ENCODE data around the gene DNAJC12.
"Not testable (repeated sequence)": the region's sequence is repeated elsewhere in the genome, so short reads cannot be mapped to it uniquely, and the experiment has no call there.

Gene DNAJC12

DNA sequence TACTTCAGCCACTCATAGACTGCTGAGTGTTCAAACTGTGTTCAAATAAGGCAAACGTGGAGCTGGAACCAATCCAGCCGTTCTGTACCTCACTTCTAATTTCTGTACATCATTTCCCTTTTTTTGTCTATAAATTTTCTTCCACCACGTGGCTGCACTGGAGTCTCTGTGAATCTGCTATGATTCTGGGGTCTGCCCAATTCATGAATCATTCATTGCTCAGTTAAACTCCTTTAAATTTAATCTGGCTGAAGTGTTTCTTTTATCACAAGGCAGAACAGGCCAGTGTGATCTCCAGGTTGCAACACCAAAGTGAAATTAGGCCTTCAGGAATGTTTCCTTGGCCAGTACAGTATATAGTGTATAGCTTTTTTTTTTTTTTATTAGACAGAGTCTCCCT lies 53.5 kb downstream of the DNAJC12 start:
- H3K4me3 ChIP-seq (ENCODE audit: low read depth, low read length), result no peak overlapping the region
- TF ChIP-seq, protein P1, sequence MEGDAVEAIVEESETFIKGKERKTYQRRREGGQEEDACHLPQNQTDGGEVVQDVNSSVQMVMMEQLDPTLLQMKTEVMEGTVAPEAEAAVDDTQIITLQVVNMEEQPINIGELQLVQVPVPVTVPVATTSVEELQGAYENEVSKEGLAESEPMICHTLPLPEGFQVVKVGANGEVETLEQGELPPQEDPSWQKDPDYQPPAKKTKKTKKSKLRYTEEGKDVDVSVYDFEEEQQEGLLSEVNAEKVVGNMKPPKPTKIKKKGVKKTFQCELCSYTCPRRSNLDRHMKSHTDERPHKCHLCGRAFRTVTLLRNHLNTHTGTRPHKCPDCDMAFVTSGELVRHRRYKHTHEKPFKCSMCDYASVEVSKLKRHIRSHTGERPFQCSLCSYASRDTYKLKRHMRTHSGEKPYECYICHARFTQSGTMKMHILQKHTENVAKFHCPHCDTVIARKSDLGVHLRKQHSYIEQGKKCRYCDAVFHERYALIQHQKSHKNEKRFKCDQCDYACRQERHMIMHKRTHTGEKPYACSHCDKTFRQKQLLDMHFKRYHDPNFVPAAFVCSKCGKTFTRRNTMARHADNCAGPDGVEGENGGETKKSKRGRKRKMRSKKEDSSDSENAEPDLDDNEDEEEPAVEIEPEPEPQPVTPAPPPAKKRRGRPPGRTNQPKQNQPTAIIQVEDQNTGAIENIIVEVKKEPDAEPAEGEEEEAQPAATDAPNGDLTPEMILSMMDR (IDR thresholded peaks at IDR 0.05; ENCODE audit: low read depth, low read length), result no peak

DNA sequence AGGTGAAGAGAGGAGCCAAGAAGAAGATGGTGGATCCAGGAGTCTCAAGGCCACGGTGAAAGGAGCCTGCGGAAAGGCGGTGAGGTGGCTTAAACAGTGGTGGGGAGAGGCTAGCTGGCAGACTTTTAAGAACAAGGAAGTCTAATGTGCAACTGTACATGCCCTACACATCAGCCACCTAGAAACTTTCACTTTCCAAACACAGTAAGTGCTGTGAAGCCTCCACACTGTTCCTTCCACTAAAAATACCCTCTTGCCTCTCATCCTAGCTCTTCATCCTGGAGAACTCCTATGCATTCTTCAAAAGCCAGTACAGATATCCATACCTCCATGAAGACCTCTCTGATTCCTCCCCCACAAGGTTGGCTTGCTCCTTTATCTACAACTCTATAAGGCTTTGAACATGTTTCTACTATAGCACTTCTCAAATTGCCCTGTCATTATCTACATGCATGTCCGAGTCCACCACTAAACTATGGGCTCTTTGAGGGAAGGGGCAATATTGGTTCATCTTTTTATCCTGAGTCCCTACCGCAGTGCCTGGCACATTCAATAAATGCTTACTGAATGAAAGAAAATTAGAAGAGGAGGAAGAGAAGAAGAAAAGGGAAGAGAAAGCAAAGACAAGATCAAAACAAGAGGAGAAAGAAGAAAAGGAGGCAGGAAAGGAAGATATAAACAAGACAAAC lies 54.2 kb downstream of the DNAJC12 start:
- H3K4me3 ChIP-seq (ENCODE audit: low read depth, low read length), result no peak overlapping the region
- TF ChIP-seq, protein P1 (IDR thresholded peaks at IDR 0.05; ENCODE audit: low read depth, low read length), result no peak

DNA sequence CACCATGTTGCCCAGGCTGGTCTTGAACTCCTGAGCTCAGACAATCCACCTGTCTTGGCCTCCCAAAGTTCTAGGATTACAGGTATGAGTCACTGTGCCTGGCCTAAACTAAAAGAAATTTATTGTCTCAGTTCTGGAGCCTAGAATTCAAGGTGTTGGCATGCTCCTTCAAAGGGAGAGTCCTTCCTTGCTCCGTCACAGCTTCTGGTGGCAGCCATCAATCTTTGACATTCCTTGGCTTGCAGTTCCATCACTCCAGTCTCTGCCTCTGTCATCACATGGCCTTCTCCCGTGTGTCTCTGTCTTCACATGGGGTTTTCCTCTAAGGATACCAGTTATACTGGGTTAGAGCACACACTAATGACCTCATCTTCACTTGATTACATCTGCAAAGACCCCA lies 55.5 kb downstream of the DNAJC12 start:
- TF ChIP-seq, protein P1 (IDR thresholded peaks at IDR 0.05; ENCODE audit: low read depth, low read length), result no peak
- H3K4me3 ChIP-seq (ENCODE audit: low read depth, low read length), result no peak overlapping the region

DNA sequence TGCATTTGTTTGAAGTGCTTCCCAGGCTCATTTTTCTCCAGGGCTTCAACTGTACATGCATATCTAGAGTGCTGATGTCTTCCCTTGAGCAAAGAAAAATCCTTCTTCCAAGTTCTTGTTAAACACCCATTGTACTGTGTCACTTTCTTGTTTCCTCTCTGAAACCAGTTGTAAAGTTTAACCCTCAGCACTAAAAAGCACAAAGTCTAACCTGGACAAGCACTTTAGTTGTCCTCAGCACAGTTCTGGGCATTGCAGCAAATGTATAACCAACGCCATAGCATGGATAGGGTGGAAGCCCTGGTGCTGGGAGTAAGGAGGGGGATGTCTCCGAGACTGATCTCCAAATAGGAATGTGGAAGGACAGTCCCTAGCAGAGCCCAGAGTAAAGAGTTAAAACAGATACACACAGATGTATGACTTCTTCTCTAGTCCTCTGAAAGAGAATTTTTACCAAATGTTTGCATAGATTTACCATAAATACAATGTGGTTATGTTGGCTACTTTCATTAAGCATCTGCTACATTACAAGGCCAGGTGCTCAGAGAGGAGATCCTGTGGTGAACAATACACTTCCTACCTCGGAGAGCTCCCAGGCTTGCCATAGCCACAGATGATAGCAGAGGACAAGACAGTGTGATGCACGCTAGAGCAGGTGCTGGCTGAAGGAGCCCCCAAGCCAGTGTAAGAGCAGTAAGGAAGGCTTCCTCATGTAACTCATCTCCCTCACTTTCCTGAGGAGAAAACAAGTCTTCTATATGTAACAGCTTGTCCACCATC lies 57.0 kb downstream of the DNAJC12 start:
- TF ChIP-seq, protein P1 (IDR thresholded peaks at IDR 0.05; ENCODE audit: low read depth, low read length), result no peak
- no peak overlapping the region for H3K4me3 ChIP-seq (ENCODE audit: low read depth, low read length)

DNA sequence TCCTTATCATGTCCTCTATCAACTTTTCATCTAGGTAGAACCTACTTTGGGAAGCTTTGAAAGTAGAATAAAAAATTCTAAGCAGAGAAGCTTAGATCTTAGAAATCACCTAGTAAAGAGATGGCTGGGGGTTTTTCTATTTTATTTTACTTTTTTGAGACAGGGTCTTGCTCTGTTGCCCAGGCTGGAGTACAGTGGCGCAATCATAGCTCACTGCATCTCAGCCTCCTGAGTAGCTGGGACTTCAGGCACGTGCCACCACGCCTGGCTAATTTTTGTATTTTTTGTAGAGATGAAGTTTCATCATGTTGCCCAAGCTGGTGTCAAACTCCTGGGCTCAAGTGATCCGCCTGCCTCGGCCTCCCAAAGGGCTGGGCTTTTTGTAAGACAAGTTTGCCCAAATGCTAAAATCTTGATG lies 57.8 kb downstream of the DNAJC12 start:
- not testable (repeated sequence) for H3K4me3 ChIP-seq (ENCODE audit: low read depth, low read length)

DNA sequence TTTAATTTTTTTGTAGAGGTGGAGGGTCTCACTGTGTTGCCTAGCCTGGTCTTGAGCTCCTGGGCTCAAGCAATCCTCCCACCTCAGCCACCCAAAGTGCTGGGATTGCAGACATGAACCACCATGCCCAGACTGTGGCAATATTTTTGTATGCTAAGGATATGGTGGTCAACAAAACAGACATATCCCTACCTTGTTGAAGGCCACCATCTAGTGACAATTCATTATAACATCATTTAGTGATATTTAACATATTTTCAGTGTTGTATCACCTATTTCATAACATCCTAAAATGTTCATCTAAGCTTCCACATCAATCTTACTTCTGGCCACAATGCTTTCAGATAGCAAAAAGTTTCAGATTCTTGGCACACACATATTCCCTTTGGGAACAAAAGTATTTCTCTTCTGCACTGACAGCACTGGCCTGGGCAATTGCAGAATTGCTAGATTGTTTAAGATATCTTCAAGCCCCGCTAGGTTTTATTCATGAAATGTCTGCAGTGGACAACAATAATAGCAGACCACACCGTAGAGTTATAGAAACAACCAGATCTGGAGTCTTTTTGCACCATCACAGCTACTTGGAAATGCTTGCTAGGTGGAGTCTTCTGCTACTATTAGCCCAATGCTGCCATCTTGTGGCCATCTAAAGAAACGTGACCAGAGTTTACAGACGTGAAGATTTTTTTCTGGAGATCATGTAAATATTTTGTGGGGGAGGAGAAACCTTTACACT lies 58.4 kb downstream of the DNAJC12 start:
- TF ChIP-seq, protein P1 (IDR thresholded peaks at IDR 0.05; ENCODE audit: low read depth, low read length), result peak; percentile 29
- no peak overlapping the region for H3K4me3 ChIP-seq (ENCODE audit: low read depth, low read length)

DNA sequence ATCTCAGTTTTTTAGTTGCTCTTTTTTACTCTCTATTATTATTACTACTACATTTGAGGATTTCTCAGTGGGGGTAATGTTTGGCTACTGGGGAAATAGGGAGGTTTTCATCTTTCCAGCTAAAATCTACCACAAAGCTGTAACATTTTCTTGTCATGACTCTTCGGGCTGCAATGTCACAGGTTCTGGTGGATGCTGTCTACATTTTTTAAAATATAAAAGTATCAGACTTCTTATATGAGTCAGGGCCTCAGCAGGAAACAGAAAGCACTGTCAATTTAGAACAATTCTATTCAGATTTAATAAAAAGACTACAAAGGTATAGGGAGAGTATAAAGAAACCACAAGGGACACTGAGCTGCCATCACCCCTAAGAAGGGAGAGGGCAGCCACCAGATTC lies 61.6 kb downstream of the DNAJC12 start:
- no peak overlapping the region for H3K4me3 ChIP-seq (ENCODE audit: low read depth, low read length)
- TF ChIP-seq, protein P1 (IDR thresholded peaks at IDR 0.05; ENCODE audit: low read depth, low read length), result no peak
